ENCODE measurements around the gene HSPG2.

- TF ChIP-seq, protein P1, sequence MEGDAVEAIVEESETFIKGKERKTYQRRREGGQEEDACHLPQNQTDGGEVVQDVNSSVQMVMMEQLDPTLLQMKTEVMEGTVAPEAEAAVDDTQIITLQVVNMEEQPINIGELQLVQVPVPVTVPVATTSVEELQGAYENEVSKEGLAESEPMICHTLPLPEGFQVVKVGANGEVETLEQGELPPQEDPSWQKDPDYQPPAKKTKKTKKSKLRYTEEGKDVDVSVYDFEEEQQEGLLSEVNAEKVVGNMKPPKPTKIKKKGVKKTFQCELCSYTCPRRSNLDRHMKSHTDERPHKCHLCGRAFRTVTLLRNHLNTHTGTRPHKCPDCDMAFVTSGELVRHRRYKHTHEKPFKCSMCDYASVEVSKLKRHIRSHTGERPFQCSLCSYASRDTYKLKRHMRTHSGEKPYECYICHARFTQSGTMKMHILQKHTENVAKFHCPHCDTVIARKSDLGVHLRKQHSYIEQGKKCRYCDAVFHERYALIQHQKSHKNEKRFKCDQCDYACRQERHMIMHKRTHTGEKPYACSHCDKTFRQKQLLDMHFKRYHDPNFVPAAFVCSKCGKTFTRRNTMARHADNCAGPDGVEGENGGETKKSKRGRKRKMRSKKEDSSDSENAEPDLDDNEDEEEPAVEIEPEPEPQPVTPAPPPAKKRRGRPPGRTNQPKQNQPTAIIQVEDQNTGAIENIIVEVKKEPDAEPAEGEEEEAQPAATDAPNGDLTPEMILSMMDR (IDR thresholded peaks at IDR 0.05): no peak
- no peak for TF ChIP-seq POLR2AphosphoS5 (IDR thresholded peaks at IDR 0.05; ENCODE audit: low read depth, low read length)
- TF ChIP-seq, protein P2, sequence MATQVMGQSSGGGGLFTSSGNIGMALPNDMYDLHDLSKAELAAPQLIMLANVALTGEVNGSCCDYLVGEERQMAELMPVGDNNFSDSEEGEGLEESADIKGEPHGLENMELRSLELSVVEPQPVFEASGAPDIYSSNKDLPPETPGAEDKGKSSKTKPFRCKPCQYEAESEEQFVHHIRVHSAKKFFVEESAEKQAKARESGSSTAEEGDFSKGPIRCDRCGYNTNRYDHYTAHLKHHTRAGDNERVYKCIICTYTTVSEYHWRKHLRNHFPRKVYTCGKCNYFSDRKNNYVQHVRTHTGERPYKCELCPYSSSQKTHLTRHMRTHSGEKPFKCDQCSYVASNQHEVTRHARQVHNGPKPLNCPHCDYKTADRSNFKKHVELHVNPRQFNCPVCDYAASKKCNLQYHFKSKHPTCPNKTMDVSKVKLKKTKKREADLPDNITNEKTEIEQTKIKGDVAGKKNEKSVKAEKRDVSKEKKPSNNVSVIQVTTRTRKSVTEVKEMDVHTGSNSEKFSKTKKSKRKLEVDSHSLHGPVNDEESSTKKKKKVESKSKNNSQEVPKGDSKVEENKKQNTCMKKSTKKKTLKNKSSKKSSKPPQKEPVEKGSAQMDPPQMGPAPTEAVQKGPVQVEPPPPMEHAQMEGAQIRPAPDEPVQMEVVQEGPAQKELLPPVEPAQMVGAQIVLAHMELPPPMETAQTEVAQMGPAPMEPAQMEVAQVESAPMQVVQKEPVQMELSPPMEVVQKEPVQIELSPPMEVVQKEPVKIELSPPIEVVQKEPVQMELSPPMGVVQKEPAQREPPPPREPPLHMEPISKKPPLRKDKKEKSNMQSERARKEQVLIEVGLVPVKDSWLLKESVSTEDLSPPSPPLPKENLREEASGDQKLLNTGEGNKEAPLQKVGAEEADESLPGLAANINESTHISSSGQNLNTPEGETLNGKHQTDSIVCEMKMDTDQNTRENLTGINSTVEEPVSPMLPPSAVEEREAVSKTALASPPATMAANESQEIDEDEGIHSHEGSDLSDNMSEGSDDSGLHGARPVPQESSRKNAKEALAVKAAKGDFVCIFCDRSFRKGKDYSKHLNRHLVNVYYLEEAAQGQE (IDR thresholded peaks at IDR 0.05; ENCODE audit: insufficient read depth in 1 of 2, low read depth in 2 of 2, low read length in 1 of 2): no peak
These were observed 161.0 kb downstream of the HSPG2 start for GRCh38 chr1:21775985-21776562.

All from Panc1 (cell line).